Ishikawa (cell line): ENCODE measurements around the gene MACROD2.

Experiments
- CEBPB ChIP-seq: IDR thresholded peaks from 2 replicates; pipeline ENCODE4 v1.6.1; 2012
- CREB1 ChIP-seq: IDR thresholded peaks from 2 replicates; pipeline ENCODE4 v1.6.1; 2012; ENCODE audit warnings: low read depth
- EGR1 ChIP-seq: IDR thresholded peaks from 2 replicates; pipeline ENCODE4 v1.6.1; 2012
- EP300 ChIP-seq: IDR thresholded peaks from 2 replicates; pipeline ENCODE4 v1.6.1; 2012; ENCODE audit warnings: borderline replicate concordance
- FOXM1 ChIP-seq: IDR thresholded peaks from 2 replicates; pipeline ENCODE4 v1.6.1; 2012; ENCODE audit warnings: low read depth, borderline replicate concordance
- MAX ChIP-seq: IDR thresholded peaks from 2 replicates; pipeline ENCODE4 v1.6.1; 2012
- NFIC ChIP-seq: IDR thresholded peaks from 2 replicates; pipeline ENCODE4 v1.6.1; 2012
- RAD21 ChIP-seq: IDR thresholded peaks from 2 replicates; pipeline ENCODE4 v1.6.1; 2012; ENCODE audit warnings: low read depth
- TAF1 ChIP-seq: IDR thresholded peaks from 2 replicates; pipeline ENCODE4 v1.6.1; 2012; ENCODE audit warnings: low read depth, mild to moderate bottlenecking
- TEAD4 ChIP-seq: IDR thresholded peaks from 2 replicates; pipeline ENCODE4 v1.6.1; 2012
- USF1 ChIP-seq: IDR thresholded peaks from 2 replicates; pipeline ENCODE4 v1.6.1; 2012
- YY1 ChIP-seq: IDR thresholded peaks from 2 replicates; pipeline ENCODE4 v1.6.1; 2012; ENCODE audit warnings: low read depth
- ZBTB7A ChIP-seq: IDR thresholded peaks from 2 replicates; pipeline ENCODE4 v1.6.1; 2012; ENCODE audit warnings: low read depth
- TF ChIP-seq, protein P1 (sequence below): IDR thresholded peaks from 2 replicates; pipeline ENCODE4 v1.6.1; 2012; ENCODE audit warnings: low read depth, mild to moderate bottlenecking

DNA sequence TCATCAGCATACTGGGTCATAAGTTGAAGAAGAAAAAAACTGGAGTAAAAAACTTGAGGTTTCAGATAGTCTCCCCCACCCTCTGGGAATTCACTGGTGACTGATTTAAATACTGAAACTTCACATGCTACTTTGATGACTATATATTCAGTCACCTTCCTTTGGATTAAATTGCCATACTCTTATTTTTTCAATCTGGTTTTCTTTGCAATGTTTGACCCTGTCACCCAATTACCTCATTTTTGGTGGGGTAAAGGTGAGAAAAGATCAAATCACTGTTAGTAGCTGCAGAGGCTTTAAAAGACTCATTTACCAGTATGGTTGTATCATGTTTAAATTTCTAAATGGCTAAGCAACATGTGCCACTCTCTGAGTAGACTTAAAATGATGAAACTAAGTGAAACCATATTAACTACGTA is 1204.8 kb downstream of the MACROD2 start:
- TF ChIP-seq TEAD4 (no peak), RAD21 (no peak), ZBTB7A (no peak), NFIC (no peak), EP300 (no peak), CEBPB (no peak), YY1 (no peak), FOXM1 (no peak), EGR1 (no peak), MAX (no peak), CREB1 (no peak), TAF1 (no peak), USF1 (no peak)
- TF ChIP-seq, protein P1, sequence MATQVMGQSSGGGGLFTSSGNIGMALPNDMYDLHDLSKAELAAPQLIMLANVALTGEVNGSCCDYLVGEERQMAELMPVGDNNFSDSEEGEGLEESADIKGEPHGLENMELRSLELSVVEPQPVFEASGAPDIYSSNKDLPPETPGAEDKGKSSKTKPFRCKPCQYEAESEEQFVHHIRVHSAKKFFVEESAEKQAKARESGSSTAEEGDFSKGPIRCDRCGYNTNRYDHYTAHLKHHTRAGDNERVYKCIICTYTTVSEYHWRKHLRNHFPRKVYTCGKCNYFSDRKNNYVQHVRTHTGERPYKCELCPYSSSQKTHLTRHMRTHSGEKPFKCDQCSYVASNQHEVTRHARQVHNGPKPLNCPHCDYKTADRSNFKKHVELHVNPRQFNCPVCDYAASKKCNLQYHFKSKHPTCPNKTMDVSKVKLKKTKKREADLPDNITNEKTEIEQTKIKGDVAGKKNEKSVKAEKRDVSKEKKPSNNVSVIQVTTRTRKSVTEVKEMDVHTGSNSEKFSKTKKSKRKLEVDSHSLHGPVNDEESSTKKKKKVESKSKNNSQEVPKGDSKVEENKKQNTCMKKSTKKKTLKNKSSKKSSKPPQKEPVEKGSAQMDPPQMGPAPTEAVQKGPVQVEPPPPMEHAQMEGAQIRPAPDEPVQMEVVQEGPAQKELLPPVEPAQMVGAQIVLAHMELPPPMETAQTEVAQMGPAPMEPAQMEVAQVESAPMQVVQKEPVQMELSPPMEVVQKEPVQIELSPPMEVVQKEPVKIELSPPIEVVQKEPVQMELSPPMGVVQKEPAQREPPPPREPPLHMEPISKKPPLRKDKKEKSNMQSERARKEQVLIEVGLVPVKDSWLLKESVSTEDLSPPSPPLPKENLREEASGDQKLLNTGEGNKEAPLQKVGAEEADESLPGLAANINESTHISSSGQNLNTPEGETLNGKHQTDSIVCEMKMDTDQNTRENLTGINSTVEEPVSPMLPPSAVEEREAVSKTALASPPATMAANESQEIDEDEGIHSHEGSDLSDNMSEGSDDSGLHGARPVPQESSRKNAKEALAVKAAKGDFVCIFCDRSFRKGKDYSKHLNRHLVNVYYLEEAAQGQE = no peak
